ENCODE results near the gene RTN4RL1.
"Not testable (repeated sequence)": the region's sequence is repeated elsewhere in the genome, so short reads cannot be mapped to it uniquely, and the experiment has no call there.

GRCh38 chr17:2013220-2013993, 11.7 kb downstream of the RTN4RL1 start:
- TF ChIP-seq CTCF (IDR thresholded peaks at IDR 0.05); EP300 (IDR thresholded peaks at IDR 0.05); POLR2A (IDR thresholded peaks at IDR 0.05; ENCODE audit: low read depth): not testable (repeated sequence)

All from esophagus muscularis mucosa (tissue), 4 donors.